G401.6 (cell line): ENCODE results near the gene SYS1.
"Not testable (repeated sequence)": the region's sequence is repeated elsewhere in the genome, so short reads cannot be mapped to it uniquely, and the experiment has no call there.

Experiments
- FAIRE-seq: peaks from 2 replicates; lab custom pipeline; 2012; peaks lifted over from hg19 to GRCh38; lab: Jason Lieb, UNC

SYS1 gene

DNA sequence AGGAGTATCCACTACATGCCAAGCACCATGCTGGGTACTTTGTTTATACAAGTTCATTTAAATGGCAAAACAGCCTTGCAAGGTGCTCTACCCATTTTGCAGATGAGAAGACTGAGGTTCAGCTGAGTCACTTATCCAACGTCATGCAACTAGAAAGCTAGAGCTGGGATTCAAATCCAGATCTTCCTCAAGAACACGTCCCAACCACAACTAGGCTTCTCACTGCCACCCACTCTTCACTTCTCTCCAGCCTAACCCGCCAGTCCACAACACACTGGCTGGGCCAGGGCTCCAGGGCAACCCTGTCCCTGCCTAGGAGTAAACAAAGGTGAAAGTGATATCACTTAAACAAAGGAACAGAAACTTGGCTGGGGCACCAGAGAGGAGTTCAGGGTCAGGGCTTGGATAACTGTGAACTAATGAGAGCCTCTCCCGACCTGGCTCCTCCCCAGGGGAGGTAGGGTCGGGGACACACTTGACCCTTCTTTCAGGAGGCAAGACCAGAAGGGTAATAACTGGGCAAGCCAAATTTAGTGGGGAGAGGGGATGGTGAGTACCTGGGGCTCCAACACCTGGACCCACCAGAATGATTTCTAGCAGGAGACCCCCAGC is 22.6 kb upstream of the SYS1 start:
- FAIRE-seq: no peak

DNA sequence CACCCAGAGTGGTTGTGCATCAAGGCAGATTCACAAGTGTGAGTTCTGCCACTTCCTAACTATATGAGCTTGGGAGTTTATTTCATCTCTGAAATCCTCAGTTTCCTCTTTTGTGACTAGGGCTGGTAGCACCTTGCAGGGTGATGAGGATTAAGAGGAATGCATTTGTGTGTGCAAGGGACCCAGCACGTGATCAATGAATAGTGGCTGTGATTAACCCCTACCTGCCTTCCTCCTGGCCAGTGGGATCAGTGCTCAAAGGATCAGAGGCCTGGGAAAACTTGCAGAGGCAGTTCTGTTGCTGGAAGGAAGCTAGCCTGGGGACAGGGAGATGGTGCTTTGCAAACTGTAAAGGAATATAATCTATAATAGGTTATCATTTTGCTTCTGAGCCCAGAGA is 22.0 kb upstream of the SYS1 start:
- FAIRE-seq: no peak

DNA sequence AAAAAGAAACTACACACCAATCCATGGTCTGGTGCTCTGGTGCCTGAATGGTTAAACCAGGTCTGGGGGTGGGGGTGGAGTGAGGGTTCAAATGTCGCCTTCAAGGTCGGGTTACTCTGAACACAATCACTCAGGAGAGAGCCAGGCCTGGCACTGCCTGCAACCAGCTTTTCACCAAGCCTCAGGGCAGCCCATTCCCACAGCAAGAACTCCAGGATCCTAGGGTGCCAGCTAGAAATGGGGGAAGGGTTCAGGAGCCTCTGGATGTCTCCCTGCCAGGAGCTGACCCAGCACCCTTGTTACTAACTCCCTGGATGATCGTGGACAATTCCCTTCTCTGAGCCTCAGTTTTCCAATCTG is 21.4 kb upstream of the SYS1 start:
- no peak for FAIRE-seq

DNA sequence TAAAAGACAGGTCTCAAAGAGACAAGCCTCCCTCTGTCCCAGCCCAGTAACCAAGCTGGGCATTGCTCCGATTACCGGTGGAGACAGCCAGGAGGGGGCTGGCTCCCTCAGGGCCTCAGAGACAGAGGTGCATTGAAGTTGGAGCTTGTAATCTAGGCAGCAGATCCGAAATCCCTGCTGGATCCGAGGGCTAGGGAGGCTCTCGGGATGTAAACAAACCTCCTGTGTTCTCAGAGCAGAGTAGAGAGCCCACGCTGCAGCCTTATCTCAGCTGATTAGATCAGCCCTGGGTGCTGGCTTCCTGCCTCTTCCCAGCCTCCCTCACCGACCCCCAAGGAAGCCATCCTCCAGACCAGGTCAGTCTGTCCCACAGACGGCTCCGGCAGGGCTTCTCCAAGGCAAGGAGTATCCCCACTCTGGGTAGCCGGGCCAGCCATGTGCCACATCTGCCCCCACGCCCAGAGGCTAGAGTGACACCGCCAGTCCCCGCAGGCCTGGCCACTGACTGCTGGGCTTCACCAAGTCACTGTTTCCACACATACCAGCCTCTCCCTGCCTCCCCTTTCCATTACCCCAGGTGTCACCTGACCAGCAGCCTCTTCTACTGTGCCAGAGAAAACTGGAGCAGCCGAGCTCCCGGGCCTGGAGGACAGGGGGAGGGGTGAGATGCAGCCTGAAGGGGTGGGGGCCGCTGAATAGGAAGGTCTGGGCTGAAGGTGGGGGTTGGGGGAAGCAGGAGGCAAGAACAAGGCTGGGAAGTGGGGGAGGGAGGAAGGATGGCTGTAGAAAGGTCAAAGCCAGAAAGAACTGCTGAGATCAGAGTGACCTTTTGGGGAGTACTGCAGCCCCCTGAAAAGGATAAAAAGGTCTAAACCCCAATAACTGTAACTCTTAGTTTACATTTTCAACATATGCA is 20.8 kb upstream of the SYS1 start:
- no peak for FAIRE-seq

DNA sequence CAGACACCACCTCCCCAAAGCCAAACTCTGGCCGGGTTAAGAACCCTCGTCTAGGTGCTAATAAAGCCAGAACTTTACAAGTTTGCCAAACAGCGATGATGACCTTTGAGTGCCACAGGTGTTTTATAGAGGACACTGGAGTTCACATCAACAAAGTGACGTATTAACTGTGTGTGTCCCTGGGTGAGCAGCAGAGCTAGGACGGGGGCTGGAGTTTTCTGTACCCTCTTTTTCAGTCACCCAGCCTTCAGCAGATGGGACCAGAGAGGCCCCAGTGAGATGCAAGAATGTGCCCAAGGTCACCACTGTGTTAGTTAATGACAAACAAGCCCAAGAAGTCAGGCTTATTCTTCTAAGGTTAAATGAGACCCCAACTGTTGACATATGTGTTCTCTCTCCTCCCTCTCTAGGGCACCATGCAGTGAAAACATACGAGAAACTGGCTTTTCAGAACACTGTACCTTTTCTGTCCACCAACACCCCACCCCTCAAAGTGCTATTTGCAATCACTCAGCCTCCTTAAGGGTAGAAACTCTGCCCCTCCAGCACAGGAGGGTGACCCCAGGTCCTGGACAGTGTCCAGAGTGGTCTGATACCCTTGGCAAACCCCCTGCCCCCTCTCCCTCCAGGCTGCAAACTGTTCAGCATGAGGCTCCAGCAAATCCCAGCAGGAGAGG is 20.0 kb upstream of the SYS1 start:
- no peak for FAIRE-seq

DNA sequence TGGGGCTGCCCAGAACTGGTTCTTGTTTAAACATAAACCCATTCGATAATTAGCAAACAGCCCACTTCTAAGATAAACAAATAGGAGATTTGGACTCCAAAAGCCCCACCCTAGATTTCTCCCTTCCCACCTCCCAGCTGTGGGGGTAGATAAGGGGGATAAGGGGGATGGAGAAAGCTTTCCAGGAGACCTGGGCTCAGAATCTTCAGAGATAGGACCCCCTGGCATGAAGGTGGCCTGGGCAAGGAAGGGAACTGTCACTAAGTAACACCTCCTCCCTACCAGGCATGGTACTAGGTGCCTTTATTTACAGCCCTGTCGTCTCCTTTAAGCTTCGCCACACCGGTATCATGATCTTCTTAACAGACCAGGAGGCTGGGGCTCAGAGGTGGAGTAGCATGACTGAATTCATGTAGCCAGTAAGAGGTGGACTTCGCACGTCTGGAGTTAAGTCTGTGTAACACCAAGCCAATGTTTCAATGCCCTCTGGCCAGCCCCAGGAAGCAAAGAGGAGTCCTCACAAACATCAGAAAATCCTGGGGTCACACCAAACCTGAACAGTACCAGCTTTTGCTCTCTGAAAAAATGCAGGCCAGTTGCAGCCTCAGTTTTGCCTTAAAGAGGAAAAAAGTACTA is 19.3 kb upstream of the SYS1 start:
- no peak for FAIRE-seq

DNA sequence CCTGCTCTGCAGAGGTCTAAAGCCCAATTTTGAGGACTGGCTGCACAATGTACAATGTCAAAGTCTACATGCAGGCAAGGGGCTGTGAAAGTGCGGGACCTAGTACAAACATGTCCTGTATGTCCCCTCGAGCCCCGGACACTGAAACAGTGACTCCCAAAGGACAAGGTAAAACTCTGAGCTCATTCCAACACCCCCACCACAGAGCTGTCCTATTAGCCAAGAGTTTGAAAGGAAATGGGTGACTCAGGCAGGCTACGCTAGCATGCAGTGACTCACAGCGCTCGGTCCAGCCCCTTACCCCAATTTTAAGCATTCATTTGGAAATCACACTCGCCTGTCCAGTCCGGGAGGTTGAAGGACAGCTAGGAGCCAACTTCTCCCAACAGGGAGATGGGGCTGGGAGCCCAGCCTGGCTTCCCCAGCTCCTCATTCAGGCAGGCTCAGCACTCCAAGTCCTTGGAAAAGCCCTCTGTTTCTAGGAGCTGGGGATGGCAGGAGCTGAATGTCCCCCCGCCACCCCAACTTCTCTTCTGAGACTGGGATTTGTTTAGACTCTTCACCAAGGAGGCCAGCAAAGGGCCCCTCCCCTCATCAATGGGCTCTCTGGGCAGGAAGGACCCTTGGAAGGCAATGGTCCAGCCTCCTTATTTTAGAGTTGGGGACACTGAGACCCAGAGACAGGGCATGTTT is 18.6 kb upstream of the SYS1 start:
- no peak for FAIRE-seq

DNA sequence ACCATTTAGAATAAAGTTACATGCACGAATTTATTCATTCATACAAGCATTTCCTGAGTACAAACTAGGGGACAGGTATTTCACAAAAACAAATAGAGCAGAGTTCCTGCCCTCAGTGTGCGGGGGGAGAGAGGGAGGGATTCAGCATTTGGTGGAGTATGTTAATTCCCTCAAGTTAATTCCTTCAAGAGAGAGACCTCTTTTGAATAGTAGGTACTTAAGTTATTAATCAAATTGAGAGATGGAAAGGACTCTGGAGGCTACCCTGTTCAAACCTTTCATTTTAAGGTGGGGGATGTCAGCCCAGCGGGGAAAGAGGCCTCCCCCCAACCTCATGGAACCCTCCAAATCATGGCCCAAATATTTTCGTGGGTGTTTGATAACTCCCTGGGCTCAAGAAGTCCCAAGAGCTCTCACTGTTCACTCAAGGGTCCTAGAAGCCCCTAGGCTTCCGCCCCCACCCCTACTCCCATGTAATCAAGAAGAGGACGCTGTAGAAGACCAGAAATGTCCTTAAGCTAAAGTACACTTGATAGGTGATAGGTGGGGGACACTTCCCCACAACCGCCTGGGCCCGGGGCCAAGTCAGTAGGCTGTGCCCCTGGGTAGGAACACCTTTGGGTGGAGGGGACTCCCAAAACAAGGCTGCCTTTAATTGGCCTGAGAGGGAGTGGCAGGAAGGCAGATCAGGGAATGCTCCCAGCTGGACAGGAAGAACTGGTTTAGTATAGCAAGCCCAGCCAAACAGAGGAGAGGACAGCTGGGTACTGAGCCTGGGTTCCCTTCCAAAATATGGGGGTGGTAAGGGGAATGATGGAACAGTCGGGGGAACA is 17.6 kb upstream of the SYS1 start:
- no peak for FAIRE-seq

DNA sequence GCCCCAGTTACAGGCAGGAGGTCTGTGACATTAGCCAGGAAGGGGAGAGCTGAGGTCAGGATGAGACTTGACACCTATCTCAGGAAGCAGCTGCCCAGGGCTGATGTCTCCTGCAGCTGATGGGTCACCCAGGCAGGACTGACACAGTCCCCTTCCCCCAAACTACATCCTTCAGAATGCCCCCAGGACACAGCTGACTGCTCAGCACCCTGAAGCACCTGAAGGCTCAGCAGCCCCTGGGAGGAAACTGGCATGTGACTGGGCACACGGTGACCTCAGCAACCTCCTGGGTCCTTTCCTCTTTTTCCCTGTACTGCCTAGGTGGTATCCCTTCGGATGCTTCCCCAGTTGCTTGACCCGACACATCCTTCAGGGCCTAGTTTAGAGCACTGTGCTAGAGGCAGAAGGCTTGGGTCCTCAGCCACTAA is 16.7 kb upstream of the SYS1 start:
- FAIRE-seq: no peak

DNA sequence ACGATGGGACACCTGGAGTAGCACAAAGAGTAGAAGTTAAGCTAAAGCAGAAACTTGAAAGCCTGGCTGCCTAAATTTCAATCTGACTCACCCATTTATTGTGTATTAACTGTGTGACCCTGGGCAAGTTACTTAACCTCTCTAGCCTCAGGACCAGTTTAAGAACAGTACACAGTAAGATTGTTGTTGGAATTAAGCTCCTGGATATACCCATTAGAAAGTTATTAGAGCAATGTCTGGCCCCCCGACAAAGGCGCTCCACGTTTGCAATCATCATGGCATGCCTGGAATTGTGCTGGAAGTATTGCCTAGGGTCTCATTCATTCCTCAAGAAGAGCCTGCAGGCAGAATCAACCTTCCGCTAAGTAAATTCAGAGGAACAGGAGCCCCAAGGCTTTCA is 16.1 kb upstream of the SYS1 start:
- no peak for FAIRE-seq

DNA sequence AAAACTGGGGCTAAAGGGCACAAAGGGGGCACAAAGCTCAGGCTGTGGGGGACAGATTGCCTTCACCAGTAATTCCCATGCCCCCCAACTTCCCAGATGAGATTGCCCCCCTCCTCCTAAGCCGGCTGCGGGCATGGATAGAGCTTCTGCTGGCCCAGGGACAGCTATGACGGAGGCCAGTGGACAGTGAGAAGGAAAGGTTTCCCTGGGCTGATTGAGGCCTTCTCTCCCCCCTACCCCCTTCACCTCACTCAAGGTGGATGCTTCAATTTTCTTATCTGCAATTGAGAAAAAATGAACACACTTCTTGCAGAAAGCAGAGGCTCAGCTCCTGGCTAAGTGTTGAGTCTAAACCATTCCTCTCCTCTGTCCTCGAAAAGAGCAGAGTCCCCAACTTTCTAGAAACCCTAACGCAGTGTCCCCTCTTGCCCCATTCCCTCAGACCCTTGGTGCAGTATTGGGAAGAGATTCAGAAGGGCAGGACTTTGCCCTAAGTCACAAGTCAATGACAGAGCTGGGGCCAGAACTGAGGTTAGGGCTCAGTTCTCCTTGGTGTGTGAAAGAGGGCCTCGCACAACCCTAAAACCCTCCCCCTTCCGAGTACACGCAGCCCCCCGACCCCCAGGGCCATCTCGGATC is 15.5 kb upstream of the SYS1 start:
- no peak for FAIRE-seq

DNA sequence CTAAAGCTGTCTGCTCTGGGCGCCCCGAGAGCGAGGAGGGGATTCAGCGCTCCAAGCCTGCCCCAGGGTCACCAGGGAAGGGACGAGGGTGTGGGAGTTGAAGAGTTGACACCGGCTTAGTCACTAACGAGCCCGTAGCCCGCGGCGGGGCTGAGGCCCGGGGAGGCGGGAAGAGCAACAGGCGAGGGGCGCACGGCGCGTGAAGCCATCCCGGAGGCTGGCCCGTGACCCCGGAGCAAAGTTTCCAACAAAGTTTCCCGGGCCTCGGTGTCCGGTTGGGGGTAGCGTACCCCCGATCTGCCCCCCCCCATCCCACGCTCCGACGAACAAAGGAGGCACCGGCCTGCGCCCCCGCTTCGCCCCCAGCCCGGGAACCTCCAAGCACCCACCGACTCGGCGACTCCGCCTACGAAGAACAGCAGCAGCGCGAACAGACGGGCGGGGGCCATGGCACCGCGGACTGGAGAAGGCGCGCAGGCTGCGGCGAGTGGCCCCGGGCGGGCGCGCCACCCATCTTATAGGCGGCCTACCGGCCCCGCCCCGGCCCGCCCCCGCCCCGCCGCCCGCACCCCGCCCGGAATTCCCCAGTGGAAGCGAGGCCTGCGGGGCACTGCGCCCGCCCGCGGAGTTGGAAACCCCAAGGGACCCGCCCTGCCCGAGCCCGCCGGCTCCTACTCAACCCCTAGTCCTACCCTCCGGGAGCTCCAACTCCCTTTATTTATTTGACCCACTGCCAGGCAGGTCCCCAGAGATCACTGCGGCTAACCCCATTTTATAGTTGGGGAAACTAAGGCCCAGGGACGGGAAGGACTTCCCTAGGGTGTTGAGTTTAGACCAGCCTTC is 14.8 kb upstream of the SYS1 start, which contains the start of gene SDC4:
TSS of gene SDC4 (minus strand) at position 489 of the 843 bp plus-strand sequence. CDS start at position 449, 40 bp downstream.
- FAIRE-seq: no peak

DNA sequence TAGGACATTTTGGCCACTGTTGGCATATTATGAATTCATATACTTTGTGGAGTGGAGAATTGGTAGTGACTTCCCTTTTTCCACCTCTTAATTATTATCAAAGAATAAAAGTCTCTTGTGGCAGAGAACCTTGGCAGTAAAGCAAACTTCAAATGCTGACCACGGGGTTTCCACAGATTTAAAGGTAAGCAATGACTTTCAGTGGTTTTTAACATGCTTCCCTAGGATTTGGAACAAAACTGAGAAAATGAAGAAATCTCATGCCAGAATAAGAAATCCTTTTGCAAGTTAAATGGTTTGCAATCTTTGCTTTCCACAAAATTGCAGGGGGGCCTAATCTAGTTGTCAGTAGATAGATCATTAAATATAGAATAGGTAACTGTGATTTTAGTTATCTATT is 12.7 kb upstream of the SYS1 start:
- FAIRE-seq: no peak

DNA sequence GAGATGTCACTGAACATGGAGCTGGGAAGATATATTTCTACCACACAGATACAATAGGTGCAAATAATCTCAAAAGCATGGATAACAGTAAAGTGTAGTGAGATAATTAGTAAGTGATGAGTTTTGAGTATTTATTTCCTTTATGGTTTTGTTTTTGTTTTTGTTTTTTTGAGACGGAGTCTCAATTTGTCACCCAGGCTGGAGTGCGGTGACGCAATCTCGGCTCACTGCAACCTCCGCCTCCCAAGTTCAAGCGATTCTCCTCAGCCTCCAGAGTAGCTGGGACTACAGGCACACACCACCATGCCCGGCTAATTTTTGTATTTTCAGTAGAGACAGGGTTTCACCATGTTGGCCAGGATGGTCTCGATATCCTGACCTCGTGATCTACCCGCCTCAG is 12.2 kb upstream of the SYS1 start:
- FAIRE-seq: not testable (repeated sequence)

DNA sequence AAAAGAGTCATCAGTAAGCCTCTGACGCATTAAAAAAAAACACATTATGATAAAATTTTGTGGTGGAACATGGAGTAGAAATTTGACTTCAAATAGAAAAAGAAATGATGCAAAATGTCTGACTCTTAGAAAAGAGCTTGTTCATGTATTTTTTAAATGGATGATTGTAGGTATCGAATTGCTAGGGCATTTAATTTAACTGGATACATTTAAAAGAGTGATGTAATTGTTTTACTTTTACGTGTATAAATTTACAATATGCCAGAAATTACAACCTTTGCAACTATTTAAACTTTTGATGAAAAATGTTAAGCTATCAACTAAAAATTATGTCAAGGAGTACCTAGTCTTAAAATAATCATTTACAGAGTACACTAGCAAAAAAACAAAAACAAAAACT is 10.2 kb upstream of the SYS1 start:
- no peak for FAIRE-seq

DNA sequence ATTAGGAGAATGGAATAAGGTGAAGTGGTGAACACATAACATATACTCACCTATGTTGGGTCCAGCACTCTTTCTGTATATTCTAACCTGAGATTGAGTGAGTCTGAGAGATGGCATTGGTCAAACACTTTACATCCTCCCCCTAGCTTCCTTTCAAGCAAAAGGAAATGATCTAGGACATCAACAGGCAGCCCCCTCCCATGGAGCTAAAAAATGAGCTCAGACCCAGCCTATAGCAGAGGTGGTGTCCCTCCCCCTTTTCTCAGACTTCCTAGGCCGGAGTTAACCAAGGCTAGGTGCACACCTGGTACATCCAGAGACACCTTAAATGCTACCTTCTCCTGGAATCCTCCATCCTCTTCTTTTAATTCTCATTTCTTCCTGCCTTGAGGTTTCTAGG is 9.2 kb upstream of the SYS1 start:
- FAIRE-seq: no peak

DNA sequence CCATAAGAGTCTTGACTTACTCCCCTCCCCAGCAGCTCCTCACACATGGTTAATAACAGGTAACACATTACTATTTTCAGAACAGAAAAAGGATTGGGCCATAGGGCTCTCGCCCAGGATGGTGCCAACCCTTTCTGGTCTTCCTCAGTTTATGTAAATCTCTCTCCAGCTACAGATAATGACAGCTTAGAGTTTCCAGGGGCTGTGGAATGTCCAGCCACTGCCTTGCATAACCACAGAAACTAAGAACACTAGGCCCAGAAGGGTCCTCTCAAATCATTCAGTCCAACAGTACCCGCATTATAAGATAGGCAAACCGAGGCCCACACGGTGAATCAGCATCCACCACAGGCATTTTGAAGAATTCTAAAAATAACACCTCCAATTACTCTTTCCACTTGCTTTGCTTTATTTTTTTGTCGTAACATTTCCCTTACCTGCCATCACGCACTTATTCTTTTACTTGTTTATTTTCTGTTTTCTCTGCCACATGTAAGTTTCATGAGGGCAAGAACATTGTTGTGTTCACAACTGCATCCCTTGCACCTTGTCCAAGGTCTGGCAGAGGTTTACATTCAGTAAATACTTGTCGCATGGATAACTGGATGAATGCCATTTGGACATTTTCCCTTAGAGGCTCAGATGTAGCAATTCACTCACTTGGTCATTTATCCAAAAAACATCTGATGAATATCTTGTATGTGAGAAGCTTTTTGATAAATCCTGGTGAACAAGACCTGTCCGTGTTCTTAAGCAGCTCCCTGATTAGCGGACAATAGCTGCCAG is 8.3 kb upstream of the SYS1 start:
- no peak for FAIRE-seq

DNA sequence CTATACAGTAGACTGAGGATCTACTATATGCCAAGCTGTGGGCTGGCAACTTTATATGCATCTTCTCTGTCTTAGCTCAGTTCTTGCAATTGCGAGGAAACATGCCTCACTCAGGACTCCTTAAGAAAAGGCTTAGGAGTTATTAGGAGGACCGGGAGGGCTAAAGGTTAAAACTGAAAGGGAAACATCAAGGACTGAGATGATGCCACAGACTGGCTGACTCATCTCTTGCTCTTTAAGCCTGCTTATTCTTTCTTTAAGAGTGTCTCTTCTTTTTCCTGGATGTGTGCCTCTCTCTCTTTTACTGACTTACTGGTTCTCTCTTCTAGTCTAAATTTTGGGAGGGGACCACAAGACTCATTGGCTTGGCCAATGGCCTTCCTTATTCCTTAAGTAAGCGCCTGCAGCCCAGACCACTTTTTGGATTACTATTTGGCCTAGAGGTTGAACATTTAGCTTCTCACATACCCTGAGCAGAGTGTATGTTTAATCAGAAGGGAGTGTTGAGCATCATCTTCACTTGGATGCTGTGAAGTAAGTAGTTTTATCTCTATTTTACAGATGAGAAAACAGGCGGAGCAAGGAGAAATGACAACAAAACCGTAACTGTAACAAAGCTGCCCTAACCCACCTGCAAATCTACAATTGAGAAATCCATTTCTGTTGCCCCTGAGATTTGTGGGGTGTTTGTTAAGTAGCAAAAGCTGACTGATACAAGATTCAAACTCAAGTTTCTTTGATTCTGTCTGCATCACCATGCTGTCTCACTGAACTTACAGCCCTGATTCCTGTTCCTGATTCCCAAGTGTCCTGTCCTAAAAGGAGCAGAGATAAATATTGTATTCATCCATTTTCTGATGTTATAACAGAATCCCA is 7.5 kb upstream of the SYS1 start:
- no peak for FAIRE-seq
